NCI-H748 (cell line): Measurements from ENCODE around the gene DCP2.

Experiments used
- DNase-seq: peaks from one replicate; lab custom pipeline; 2025; ENCODE audit not compliant: unreplicated experiment; lab: John Stamatoyannopoulos, UW

The DCP2 gene

GRCh38 chr5:112965733-112966306 is 10.8 kb upstream of the DCP2 start:
- no peak for DNase-seq

DNA sequence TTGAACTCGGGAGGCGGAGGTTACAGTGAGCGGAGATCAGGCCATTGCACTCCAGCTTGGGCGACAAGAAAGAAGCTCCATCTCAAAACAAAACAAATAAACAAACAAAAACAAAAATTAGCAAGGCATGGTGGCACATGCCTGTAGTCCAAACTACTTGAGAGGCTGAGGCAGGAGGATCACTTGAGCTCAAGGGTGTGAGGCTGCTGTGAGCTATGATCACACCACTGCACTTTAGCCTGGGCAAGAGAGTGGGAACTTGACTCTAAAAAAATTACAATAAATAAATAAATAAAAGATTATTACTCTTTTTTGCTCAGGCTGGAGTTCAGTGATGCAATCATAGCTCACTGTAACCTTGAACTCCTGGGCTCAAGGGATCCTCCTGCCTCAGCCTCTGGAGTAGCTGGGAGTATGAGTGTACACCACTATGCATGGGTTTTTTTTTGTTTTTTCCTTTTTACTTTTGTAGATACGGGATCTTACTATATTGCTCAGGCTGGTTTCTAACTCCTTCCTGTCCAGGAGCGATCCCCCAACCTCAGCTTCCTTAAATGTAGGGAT is 9.0 kb upstream of the DCP2 start:
- DNase-seq: no peak

DNA sequence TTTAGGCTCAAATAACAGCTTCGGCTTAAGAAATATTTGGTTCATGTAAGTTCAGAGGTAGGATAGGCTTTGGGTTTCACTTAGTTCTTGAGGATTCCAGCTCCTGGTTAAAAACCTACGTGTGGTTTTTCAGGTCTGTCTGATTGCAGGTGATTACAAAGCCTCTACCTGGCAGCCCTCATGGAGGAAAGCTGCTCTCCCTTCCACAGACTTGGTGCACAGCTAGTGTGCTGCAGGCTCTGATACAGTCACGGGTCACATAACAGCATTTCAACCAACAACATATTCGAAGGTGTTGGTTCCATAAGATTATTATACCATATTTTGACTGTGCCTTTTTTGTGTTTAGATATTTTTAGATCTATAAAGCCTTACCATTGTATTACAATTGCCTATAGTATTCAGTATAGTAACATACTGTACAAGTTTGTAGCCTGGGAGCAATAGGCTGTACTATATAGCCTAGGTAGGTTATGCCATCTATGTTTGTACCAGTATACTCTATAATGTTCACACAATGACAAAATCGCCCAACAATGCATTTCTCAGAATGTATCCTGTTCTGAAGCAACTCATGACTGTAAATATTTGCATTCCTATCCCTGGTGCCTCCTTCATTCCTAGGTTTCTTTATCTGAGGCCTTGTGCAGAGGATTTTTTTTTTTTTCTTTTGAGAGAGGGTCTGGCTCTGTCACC is 8.0 kb upstream of the DCP2 start:
- no peak for DNase-seq

- no peak for DNase-seq
Observed at GRCh38 chr5:112971276-112971675, 5.3 kb upstream of the DCP2 start.

- DNase-seq: no peak
Observed at GRCh38 chr5:112973036-112973435, 3.6 kb upstream of the DCP2 start.

DNA sequence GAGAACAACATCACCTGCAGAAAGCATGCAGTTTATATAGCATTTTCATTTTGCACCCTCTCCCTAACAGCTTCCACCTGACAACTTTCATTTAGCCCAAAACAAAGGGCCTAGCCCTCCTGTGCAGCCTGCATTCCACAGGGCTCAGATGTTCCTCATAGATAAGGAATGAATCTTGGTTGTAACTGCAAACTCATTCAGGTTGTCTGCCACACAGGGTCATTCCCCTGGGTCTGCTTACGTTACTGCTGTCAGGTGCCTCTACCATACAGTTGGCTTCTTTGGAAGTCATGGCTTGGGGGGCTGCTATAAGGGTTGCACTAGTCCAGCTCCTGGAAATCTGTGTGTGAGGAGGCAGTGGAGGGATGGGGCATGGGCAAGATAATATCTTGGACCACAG is 2.7 kb upstream of the DCP2 start:
- DNase-seq: no peak

GRCh38 chr5:112974901-112975300 is 1.7 kb upstream of the DCP2 start:
- no peak for DNase-seq

GRCh38 chr5:112975721-112976431 is 722 bp upstream of the DCP2 start:
- no peak for DNase-seq

GRCh38 chr5:112977440-112977861 is 853 bp downstream of the DCP2 start:
- peak; percentile 30 for DNase-seq

- DNase-seq: peak; percentile 20
Observed at GRCh38 chr5:112978836-112979235, 2.2 kb downstream of the DCP2 start.

DNA sequence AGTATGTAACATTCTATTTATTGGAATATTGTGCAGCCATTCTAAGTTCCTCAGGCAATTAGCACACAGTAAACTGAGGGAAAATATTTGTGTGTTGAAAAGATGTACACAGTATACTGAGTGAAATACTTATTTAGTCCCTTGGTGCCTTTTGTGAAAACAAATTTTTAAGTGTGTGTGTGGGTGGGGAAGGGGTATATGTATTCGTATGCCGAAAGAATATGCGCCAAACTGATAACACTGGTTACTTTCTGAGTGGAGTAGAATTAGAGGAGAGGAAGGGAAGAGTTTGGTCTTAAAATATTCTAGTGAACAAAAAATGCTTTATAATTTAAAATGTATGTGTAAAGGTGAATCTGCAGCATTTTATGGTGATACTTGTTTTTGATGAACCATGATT is 3.1 kb downstream of the DCP2 start:
- DNase-seq: no peak

- DNase-seq: no peak
Observed at GRCh38 chr5:112983363-112983762, 6.8 kb downstream of the DCP2 start.

DNA sequence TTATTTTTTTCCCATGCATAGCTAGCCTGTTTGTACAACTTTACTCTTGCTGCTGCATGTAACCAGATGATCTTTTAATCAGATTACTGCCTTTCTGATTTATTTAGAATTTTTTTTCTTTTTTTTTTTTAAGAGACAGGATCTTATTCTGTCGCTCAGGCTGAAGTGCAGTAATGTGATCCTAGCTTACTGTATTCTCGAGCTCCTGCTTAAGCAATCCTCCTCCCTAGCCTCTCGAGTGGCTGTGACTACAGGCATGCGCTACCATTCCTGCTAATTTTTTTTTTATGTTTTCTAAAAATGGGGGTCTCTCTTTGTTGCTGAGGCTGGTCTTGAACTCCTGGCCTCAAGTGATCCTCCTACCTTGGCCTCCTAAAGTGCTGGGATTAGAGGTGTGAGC is 9.6 kb downstream of the DCP2 start:
- DNase-seq: no peak

GRCh38 chr5:112995764-112996618 is 19.4 kb downstream of the DCP2 start:
- peak; percentile 64 for DNase-seq

DNA sequence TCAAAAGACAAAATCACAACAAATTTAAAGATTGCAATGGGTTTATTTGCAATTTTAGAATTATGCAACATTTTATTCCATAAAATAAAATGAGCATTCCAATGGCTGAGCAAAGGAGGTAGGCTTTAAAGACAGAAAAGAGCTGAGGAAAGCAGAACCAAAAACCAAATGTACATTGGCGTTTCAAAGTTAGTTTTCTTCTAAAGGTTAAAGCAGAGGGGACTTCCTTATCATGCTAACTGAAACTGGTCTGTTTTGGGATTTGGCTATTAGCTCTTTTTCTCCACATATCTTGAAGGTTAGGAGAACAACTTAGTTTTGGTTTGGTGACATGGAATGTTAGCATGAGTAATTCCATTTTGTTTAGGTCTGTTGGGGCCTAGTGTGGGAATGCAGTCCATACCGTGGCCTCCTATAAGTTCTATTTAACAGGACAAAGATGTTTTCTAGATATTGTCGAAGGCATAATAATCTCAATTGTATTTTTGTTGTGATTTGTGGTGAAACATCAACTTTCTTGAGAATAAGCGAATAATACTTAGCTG is 20.3 kb downstream of the DCP2 start:
- DNase-seq: no peak

- no peak for DNase-seq
Observed at GRCh38 chr5:112998296-112998695, 21.7 kb downstream of the DCP2 start.

GRCh38 chr5:113000466-113000865 is 23.9 kb downstream of the DCP2 start:
- DNase-seq: no peak

- no peak for DNase-seq
Observed at GRCh38 chr5:113002423-113002822, 25.8 kb downstream of the DCP2 start.

DNA sequence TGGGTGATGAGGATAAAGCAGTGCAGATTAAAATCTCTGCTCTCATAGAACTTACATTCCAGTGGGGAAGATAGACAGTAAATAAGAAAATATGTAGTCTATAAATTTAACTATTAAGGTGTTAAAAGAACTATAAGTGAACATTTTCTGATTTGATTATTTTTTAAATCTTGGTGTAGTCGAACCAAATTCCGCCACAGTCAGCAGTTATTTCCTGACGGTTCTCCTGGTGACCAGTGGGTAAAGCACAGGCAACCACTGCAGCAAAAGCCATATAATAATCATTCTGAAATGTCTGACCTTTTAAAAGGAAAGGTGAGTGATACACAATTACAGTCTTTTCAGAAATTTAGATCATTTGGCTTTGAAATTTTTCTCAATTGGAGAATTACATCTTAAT is 27.2 kb downstream of the DCP2 start:
- no peak for DNase-seq

DNA sequence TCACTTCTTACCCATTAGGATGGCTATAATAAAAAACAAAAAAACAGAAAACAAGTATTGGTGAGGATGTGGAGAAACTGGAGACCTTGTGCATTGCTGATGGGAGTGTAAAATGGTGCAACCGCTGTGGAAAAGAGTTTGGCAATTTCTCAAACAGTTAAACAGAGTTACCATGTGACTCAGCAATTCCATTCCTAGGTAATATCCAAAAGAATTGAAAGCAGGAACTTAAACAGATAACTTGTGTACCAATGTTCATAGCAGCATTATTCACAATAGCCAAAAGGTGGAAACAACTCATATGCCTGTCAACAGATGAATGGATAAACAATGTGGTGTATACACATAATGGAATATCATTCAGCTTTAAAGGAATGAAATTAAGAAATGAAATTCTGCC is 28.9 kb downstream of the DCP2 start:
- DNase-seq: no peak
